ENCODE data around the gene SH2D7. TPM values are rescaled to one million over a fixed set of nuclear protein-coding genes. Genes with fewer than 3 reads are reported as not detected.
"Not testable (repeated sequence)": the region's sequence is repeated elsewhere in the genome, so short reads cannot be mapped to it uniquely, and the experiment has no call there.

Gene SH2D7
- total RNA-seq, 1 donor from 2014 or later, result 0.07 TPM

- intact Hi-C loops (cut with micrococcal nuclease), result no loop called here
Measured at GRCh38 chr15:78129751-78130287, 37.5 kb downstream of the SH2D7 start.

DNA sequence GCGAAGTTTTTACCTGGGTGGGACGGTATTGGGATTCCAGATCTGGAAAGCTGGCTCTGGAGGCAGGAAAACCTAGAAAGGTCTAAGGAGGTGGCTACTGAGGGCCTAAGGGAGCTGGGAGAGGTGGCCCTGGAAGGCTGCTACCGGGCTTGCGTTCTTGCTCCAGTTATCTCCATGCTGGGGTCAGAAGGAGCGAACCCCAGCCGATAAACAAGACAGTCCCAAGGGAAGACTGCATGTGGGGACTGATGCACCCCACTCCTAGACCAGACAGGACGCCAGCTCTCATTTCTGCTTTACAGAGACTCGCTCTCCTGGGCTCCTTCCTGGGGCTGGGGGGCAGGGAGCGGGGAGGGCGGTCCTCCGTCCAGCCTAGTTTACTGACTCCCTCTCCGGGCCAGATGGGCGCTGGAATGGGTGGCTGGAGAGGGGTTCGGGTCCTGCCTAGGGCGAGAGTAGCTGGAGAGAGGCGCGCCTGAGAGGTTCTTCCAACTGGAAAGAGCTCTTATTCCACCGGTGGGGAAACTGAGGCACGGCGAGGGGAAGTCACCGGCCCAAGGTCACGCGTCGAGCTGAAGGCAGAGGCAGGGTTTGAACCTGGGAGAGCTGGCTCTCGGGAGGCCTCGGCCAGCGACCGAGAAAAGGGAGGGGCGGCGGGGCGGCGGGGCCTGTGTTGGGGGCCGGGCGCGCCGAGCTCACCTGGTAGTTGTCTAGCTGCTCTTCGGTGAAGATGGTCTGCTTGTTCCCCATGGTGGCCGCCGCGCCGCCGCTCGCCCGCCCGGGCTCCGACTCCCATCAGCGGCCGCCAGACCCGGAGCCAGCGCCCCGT is 38.3 kb downstream of the SH2D7 start:
- intact Hi-C loops (cut with micrococcal nuclease), result loop anchor here (1.0 kb wide), 6 partner anchors 17 to 169 kb away; partner anchors contain the start of genes IDH3A and SKIC8

GRCh38 chr15:78131295-78132061 is 39.1 kb downstream of the SH2D7 start, which contains the start of gene CIB2:
Gene CIB2 (minus strand): TSS chr15:78131445. CDS start chr15:78131215, 230 bp downstream.
- intact Hi-C loops (cut with micrococcal nuclease), result loop anchor here (1.0 kb wide), 6 partner anchors 18 to 168 kb away; partner anchors contain the start of genes IDH3A and SKIC8

DNA sequence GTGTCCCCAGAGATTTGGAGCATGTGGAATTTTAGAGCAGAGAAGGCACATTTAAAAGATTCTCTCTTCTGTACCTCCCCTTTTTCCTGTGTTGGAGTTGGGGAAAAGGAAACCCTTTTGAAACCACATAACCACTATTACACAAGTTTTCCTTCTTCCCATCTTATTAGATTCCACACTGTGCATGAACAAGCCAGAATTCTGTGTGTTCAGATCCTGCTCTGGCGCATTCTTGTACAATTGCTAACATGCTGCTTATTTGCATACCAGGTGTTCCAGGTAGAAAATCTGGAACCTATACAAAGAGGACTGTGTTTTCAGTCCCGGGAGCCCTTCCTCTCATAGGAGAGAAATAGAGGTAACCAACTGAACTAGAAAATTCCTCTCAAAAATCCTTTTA is 41.4 kb downstream of the SH2D7 start:
- intact Hi-C loops (cut with micrococcal nuclease), result no loop called here

- intact Hi-C loops (cut with micrococcal nuclease), result no loop called here
Measured at GRCh38 chr15:78139578-78139977, 47.2 kb downstream of the SH2D7 start.

- intact Hi-C loops (cut with micrococcal nuclease), result loop anchor here (1.0 kb wide), 1 partner anchor 8 kb away; no protein-coding TSS in a partner anchor
Measured at GRCh38 chr15:78140292-78140691, 47.9 kb downstream of the SH2D7 start.

DNA sequence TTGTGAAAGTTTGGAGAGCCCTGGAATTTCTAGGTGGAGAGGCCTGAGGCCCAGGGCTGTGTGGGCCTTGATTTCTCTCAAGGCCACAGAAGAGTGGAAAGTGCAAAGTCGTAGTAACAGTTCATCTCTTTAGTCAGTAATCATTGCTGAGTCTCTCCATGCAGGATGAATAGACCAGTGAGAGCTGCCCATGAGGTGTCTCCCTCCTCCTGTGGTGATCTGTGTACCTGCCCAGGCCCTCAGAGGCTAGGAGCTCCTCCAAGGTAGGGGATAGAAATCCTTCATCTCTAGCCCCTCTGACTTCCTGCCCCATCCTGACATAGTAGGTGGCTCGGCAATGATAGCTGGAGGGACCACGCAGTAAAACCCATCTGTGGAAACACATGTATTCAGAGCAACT is 50.0 kb downstream of the SH2D7 start:
- intact Hi-C loops (cut with micrococcal nuclease), result no loop called here

DNA sequence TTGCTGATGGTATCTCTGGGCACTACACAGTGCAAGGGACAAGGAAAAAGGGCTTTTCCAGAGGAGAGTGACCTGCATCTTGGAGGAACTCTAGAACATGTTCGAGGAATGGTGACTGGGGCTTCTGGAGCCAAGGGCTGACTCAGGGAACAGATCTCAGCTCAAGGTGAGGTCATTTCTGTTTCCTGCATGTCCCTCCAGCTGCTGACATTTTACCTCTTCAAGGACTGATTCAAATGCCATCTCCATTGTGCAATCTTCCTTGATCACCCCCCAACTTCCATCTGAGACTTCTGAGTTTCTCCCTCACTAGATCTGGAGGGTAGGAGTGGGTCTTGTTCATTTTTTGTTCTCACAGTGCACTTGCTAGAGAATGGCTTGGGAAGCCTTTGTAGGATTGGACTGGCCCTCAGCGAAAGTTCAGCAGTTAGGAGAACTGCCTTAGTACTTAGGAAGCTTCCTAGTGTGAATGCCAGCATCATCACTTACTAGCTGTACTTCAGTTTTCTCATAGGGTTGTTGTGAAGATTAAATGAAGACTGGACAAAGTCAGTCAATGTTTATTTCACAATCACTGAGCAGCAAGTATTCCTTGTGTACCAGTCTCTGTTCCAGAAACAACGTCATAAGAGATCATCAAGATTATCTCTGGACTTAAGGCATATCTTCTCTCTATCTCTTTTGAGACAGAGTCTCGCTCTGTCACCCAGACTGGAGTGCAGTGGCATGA is 54.2 kb downstream of the SH2D7 start:
- intact Hi-C loops (cut with micrococcal nuclease), result no loop called here

- intact Hi-C loops (cut with micrococcal nuclease), result no loop called here
Measured at GRCh38 chr15:78147566-78147965, 55.2 kb downstream of the SH2D7 start.

DNA sequence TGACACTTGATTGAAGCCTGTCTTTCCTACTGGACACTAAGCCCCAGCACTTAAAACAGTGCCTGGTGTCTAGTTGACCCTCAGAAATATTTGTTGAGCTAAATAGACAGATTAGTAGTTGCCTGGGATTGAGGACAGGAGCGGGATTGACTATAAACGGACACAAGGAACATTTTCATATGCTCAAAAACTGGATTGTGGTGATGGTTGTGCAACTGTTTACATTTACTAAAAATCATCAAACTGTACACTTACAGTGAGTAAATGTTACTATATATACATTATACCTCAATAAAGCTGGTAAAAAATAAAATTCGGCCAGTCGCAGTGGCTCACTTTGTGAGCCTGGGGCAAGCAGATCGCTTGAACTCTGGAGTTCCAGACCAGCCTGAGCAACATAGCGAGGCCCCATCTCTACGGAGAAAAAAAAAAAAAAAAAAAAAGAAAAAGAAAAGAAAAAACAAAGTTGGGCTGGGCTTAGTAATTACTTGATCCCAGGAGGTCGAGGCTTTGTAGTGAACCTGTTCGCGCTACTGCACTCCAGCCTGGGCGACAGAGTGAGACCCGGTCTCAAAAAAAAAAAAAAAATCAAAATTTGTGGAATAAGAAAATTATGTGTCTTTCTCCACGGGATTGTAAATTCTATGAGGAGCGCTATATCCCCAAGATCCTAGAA is 56.2 kb downstream of the SH2D7 start:
- intact Hi-C loops (cut with micrococcal nuclease), result loop anchor here (1.0 to 2.0 kb wide), 9 partner anchors 8 to 392 kb away; partner anchors contain the start of genes CIB2, IREB2, PSMA4 and SKIC8

DNA sequence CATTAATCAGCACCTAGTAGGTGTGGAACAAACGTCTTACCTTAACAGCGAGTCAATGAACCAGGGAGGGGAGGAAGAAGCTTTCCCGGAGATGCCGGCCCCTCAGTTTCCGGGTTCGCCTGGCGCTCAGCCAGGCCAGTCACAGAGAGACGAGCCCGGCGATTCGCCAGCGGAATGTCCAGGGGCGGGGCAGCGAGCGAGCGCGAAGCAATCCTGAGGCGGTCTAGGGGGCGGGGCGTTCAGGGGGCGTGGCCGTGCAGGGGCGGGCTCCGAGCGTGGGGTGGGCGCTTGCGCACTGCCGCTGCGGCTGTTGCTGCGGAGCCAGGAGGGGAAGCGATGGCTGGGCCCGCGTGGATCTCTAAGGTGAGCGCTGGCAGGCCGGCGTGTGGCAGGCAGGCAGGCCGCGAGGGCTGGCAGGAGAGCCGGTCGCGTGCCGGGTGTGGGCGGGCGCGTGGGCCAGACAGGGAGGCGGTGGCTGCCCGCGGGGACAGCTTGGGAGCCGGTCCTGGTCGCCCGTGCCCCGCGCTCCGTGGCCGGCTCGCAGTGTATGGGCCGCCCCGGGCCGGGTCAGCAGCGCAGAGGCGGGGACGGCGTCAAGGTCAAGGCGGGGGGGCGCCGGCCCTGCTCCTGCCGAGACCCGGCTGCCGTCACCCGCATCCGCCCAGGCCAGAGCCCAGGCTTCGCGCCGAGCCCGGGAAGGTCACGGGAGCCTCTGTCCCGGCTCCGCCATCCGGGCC is 56.9 kb downstream of the SH2D7 start, which contains the start of gene IDH3A:
IDH3A (plus strand) TSS at position 295 of the 737 bp plus-strand sequence; CDS start at position 337, 42 bp downstream.
- intact Hi-C loops (cut with micrococcal nuclease), result loop anchor here (1.0 to 2.0 kb wide), 8 partner anchors 18 to 392 kb away; partner anchors contain the start of genes CIB2, IREB2, PSMA4 and SKIC8

GRCh38 chr15:78149805-78150751 is 57.7 kb downstream of the SH2D7 start:
- intact Hi-C loops (cut with micrococcal nuclease), result loop anchor here (1.0 to 2.0 kb wide), 8 partner anchors 17 to 391 kb away; partner anchors contain the start of genes CIB2, IREB2, PSMA4 and SKIC8

GRCh38 chr15:78151075-78151474 is 58.7 kb downstream of the SH2D7 start:
- intact Hi-C loops (cut with micrococcal nuclease), result not testable (repeated sequence)

Other genes starting within 250 kb of the SH2D7 start
- gene TBC1D2B, start 14.8 kb upstream of the SH2D7 start, total RNA-seq, result 115 and 118 TPM in 2 replicates
- 1.4 and 1.9 TPM in 2 replicates for gene CIB2, start 38.9 kb downstream of the SH2D7 start, total RNA-seq
- gene IDH3A, start 56.8 kb downstream of the SH2D7 start, total RNA-seq, result 103 and 114 TPM in 2 replicates
- not detected in 2 replicates for gene ACSBG1, start 142.0 kb downstream of the SH2D7 start, total RNA-seq
- 38.9 and 39.7 TPM in 2 replicates for gene DNAJA4, start 172.0 kb downstream of the SH2D7 start, total RNA-seq
- gene SKIC8, start 207.0 kb downstream of the SH2D7 start, total RNA-seq, result 42.6 and 43.1 TPM in 2 replicates
- not detected in 2 replicates for gene CRABP1, start 247.8 kb downstream of the SH2D7 start, total RNA-seq